ENCODE data around the gene KCNQ4. TPM values are rescaled to one million over a fixed set of nuclear protein-coding genes. Genes with fewer than 3 reads are reported as not detected.
A peak's percentile ranks its signal among the peaks of the same experiment; 100 is the strongest.

KCNQ4 gene
- total RNA-seq, 1 donor from 2014 or later = under 0.01 TPM

- FAIRE-seq = peak; percentile 43
- no peaks in the 10 kb centered on the region for H3K36me3 ChIP-seq (ENCODE audit: control insufficient read depth, insufficient read depth, low read length)
Measured at GRCh38 chr1:40829631-40830245, 46.2 kb downstream of the KCNQ4 start.

GRCh38 chr1:40830419-40830943, 46.9 kb downstream of the KCNQ4 start:
- no peaks in the 10 kb centered on the region for H3K36me3 ChIP-seq (ENCODE audit: control insufficient read depth, insufficient read depth, low read length)
- no peak for FAIRE-seq

More at GRCh38 chr1:40829631-40830245, 46.2 kb downstream of the KCNQ4 start:
- no peak for TF ChIP-seq CTCF (IDR thresholded peaks at IDR 0.05; ENCODE audit: insufficient read depth, low read length, severe bottlenecking)
- Histone ChIP-seq H3K27me3 (ENCODE audit: control insufficient read depth, insufficient read depth, low read length) (no peaks in the 10 kb centered on the region), H3K4me3 (ENCODE audit: low read depth, low read length) (no peak overlapping the region)
- peak; percentile 53 for DNase-seq (ENCODE audit: low read depth)

GRCh38 chr1:40831001-40831732, 47.6 kb downstream of the KCNQ4 start:
- H3K4me3 ChIP-seq (ENCODE audit: low read depth, low read length) = no peak overlapping the region
- no peaks in the 10 kb centered on the region for H3K36me3 ChIP-seq (ENCODE audit: control insufficient read depth, insufficient read depth, low read length)
- peaks cover 1% of the 10 kb centered on the region for H3K27me3 ChIP-seq (ENCODE audit: control insufficient read depth, insufficient read depth, low read length)
- TF ChIP-seq CTCF (IDR thresholded peaks at IDR 0.05; ENCODE audit: insufficient read depth, low read length, severe bottlenecking) = no peak
- FAIRE-seq = no peak
- DNase-seq (ENCODE audit: low read depth) = no peak

More at GRCh38 chr1:40830419-40830943, 46.9 kb downstream of the KCNQ4 start:
- no peak overlapping the region for H3K4me3 ChIP-seq (ENCODE audit: low read depth, low read length)
- no peak for TF ChIP-seq CTCF (IDR thresholded peaks at IDR 0.05; ENCODE audit: insufficient read depth, low read length, severe bottlenecking)
- no peaks in the 10 kb centered on the region for H3K27me3 ChIP-seq (ENCODE audit: control insufficient read depth, insufficient read depth, low read length)
- DNase-seq (ENCODE audit: low read depth) = no peak

GRCh38 chr1:40833979-40834378, 50.4 kb downstream of the KCNQ4 start:
- FAIRE-seq = no peak
- TF ChIP-seq CTCF (IDR thresholded peaks at IDR 0.05; ENCODE audit: insufficient read depth, low read length, severe bottlenecking) = no peak
- DNase-seq (ENCODE audit: low read depth) = no peak
- no peak overlapping the region for H3K4me3 ChIP-seq (ENCODE audit: low read depth, low read length)
- no peaks in the 10 kb centered on the region for H3K36me3 ChIP-seq (ENCODE audit: control insufficient read depth, insufficient read depth, low read length)
- peaks cover 2% of the 10 kb centered on the region for H3K27me3 ChIP-seq (ENCODE audit: control insufficient read depth, insufficient read depth, low read length)

GRCh38 chr1:40834968-40835545, 51.5 kb downstream of the KCNQ4 start:
- H3K4me3 ChIP-seq (ENCODE audit: low read depth, low read length) = no peak overlapping the region
- DNase-seq (ENCODE audit: low read depth) (no peak), FAIRE-seq (no peak)
- TF ChIP-seq CTCF (IDR thresholded peaks at IDR 0.05; ENCODE audit: insufficient read depth, low read length, severe bottlenecking) = no peak
- H3K36me3 ChIP-seq (ENCODE audit: control insufficient read depth, insufficient read depth, low read length) = no peaks in the 10 kb centered on the region
- H3K27me3 ChIP-seq (ENCODE audit: control insufficient read depth, insufficient read depth, low read length) = peaks cover 2% of the 10 kb centered on the region

Measured in bronchial epithelial cell (primary cell).